HG03342 (cell line): ENCODE results near the gene OR8D1.

ENCODE experiments used
- ATAC-seq: cut with Tn5 transposase; IDR thresholded peaks from one replicate; pipeline ENCODE4 v1.9.1; 2021; ENCODE audit warnings: mild to moderate bottlenecking, moderate library complexity; ENCODE audit not compliant: unreplicated experiment

The OR8D1 gene

DNA sequence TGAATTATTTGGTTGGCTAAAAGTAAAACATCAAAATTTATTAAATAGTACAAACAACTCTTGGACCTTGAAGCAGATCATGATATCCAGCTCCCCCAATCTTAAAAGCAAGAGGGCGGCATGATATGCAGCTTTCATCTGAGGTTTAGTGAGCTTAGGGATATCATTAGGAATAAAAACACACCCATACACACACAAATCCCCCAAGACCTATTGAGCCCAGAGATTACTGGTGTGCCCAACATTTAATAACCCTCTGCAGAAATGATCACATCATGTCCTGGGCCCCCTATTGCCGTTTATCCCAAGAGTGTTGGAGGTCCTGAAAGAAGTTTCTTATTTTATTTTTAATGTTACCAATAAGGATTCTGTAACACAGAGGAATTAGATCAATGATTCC is at the start of gene OR8D1:
OR8D1 (minus strand) TSS at position 101 of the 400 bp plus-strand sequence. CDS start 3,183 bp downstream, outside the sequence.
- no peak for ATAC-seq

DNA sequence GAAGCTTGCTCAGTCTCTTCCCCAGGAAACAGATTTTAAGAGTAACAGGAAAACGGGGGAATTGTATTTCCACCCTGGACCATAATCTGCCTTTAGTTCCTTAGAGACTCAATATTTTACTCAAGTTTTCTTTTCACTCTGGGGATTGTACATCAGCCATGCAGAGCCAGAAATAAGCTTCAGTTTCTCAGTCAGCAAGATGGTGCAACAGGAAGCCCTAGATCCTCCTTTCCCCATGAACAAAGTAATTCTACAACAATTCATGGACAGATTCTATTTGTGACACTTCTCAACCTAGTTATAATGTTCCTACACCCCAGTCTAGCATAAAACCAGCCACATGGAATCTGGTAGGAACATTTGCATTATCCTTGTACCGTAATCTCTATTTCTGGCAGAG is 45.8 kb upstream of the OR8D1 start:
- ATAC-seq, result no peak

GRCh38 chr11:124346311-124346955 is 32.7 kb upstream of the OR8D1 start:
- ATAC-seq, result no peak

DNA sequence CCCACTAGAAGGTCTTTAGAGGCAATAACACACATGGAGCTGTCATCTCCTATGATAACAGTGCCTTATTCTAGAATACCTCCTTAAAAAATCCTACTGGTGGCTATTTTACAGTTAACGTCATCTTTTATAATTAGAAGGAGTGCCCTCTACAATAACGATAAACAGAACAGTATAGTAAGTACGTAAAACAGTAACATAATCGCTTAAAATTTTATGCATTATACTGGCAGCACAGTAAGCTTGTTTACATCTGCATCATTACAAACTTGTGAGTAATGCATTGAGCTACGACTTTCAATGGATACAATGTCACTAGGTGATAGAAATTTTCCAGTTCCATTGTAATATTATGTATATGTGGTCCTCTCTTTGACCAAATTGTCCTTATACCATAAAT is 30.6 kb upstream of the OR8D1 start:
- ATAC-seq, result no peak

GRCh38 chr11:124340142-124340447 is 26.3 kb upstream of the OR8D1 start:
- ATAC-seq, result no peak

- no peak for ATAC-seq
Observed at GRCh38 chr11:124339396-124340141, 25.8 kb upstream of the OR8D1 start.

DNA sequence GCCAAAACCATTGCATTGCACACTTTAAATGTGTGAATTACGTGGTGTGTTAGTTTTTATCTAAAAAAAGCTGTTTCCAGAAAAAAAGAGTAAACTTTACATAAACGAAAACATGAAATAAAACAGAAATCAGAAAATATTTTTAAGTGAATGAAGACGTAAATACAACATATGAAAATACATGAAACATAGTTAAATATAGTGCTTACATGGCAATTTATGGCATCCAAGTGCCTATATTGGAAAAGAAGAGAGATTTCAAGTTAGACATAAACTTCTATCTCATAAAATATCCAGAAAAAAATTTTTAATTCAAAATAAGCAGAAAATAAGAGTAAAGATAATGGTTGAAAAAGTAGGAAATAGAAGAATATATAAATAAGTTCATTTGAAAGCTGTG is 18.1 kb upstream of the OR8D1 start:
- no peak for ATAC-seq

DNA sequence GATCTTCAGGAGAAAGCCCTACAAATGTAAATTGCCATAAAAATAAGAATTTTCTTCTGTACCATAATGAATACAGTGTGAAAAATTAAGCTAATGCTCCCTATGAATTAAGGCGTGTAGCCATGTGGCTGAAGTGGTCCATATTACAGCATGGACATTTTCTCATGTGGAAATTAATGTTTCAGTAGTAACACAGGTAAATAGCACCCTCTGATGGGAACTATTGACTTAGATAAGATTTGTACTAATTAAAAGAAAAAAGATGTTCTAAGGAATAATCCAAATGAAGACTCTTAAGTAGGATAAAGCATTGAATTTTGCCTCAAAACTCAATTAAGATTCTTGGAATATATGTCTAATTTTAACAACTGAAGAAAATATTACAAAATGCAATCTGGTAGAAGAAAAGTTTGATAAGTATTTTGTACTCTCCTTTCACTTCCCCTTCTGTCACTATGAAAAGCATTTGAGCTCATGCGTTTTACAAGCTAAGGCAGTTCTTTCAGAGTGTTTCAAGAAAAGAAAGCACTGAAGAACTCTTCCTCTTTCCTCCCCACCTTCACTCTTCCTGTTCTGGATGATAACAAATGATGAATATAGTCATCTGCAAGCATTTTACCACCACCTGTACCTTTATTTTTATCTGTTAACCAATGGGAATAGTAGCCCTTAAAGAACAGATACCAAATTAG is 16.2 kb upstream of the OR8D1 start:
- ATAC-seq, result peak; percentile 83

DNA sequence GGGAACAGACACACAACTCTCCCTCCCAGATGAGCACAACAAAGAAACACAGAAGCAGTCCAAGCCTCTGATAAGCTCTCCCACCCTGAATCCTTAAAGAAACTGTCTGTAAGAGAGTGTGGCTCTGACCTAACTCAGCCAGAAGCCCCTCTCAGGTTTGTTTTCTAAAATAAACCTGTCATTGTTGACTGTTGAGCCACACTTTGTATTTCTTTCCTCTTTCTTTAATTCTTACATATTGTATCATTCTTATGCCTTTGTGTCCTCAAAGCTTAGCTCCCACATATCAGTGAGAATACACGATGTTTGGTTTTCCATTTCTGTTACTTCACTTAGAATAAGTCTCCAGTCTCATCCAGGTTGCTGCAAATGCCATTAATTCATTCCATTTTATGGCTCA is 14.0 kb upstream of the OR8D1 start:
- no peak for ATAC-seq

DNA sequence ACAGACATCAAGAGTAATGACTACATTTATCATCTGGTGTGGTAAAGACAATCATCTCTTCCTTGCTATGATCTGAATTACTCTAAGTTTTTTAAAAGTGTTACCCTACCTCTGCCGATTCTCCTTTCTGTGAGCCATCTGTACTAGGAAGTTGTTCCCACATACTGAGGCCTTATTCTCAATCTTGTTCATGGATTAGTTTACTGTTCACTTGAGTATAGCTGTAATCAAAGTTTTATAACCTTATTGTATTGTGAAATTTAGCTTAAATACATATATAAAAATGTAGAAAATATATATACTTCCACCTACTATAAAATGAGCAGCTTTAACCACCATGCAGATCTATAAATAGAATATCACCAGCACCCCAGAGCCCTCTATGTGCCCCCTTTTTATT is 8.6 kb upstream of the OR8D1 start:
- ATAC-seq, result no peak

GRCh38 chr11:124320097-124320496 is 6.3 kb upstream of the OR8D1 start, which contains the start of gene OR8D2:
OR8D2 (minus strand) TSS chr11:124320197; CDS start chr11:124320197, 0 bp downstream.
- ATAC-seq, result no peak

GRCh38 chr11:124315052-124315451 is 1.3 kb upstream of the OR8D1 start:
- no peak for ATAC-seq

DNA sequence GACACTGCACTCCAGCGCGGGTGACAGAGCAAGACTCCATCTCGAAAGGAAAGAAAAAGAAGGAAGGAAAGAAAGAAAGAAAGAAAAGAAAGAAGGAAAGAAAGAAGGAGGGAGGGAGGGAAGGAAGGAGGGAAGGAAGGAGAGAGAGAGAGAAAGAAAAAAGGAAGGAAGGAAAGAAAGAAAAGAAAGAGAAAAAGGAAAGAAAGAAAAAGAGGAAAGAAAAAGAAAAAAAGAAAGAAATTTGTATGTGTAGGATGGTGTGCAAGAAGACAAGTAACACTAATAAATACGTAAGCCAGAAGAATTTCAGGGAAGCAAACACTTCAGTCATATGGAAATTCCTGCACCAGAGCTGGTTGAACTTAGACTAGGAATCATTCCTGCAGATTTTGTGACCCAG is 618 bp downstream of the OR8D1 start:
- no peak for ATAC-seq

DNA sequence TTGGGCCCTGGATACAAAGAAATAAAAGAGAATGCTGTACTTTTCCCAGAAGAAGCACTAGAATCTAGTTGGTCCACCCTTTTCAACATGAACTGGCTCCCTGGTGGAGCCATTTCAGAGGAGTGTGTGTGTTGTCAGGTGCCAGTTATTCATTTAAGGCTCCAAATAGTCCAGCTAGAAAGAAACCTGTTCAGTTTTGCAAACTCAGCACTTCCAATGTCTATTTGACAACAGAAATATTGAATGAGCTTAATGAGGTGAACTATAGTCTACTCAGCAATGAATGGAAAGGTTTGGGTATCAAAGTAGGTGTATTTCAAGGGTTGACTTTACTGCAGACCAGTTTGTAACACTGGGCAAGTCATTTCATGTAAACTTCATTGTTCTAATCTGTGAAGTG is 2.1 kb downstream of the OR8D1 start:
- ATAC-seq, result no peak

GRCh38 chr11:124311269-124311668 is 2.5 kb downstream of the OR8D1 start:
- ATAC-seq, result no peak

DNA sequence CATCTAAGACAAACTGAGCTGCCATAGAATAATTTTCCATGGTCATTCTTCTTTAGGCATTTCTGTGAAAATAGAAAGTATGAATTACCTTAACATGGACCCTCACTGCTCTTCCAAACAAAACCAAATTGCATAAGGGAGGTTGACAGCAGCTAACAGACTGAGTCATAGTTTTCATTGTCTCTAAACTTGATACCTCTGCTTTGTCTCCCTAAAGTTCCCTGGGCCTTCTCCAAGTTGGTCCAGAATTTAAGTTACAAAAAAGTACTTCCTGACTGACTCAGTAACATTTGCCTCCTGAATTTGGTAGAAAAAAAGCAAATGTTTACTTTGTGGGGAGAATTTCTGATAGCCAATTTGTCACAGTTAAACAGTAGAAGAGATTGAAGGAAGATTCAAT is 3.0 kb downstream of the OR8D1 start:
- no peak for ATAC-seq

DNA sequence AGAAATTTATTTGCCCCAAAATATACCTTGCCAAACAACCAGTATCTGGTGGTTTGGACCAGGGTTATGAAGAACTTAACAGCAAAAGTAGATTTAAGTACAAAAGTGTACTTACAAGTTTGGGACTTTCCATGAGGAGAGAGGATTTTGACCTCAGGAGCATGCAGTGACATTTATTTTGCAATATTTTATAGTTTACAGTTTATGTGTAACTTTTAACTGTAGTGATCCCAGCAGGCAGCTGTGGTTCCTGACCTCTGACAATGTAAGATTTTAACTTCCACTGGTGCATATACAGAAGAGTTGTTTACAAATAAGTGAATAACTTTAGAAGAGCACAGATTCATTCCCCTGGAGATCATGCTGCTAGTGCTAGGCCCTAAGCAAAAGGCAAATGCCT is 6.7 kb downstream of the OR8D1 start:
- ATAC-seq, result no peak

- ATAC-seq, result no peak
Observed at GRCh38 chr11:124302347-124303125, 11.2 kb downstream of the OR8D1 start.

GRCh38 chr11:124301548-124301947 is 12.2 kb downstream of the OR8D1 start:
- no peak for ATAC-seq

DNA sequence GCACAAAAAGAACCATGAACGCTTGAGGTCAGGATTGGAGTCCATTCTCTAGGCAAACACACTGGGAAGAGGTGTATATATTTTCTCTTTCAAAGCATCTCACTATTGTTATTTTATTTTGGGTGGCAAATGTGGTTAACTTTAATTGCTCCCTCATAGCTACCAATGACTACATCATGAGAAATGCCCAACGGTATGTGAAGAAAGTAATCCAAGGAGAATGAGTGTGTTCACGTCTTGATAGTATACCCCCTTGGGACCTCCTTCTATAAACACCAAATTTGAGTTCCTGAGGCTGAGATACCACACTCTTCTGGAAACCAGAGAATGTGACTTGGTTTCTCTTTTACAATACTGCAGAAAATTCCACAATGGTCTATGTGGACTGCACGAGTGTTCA is 15.8 kb downstream of the OR8D1 start:
- ATAC-seq, result no peak

- ATAC-seq, result no peak
Observed at GRCh38 chr11:124296016-124296415, 17.7 kb downstream of the OR8D1 start.
